ENCODE measurements around the gene C2orf76.
A peak's percentile ranks its signal among the peaks of the same experiment; 100 is the strongest.
"Not testable (repeated sequence)": the region's sequence is repeated elsewhere in the genome, so short reads cannot be mapped to it uniquely, and the experiment has no call there.

The C2orf76 gene

DNA sequence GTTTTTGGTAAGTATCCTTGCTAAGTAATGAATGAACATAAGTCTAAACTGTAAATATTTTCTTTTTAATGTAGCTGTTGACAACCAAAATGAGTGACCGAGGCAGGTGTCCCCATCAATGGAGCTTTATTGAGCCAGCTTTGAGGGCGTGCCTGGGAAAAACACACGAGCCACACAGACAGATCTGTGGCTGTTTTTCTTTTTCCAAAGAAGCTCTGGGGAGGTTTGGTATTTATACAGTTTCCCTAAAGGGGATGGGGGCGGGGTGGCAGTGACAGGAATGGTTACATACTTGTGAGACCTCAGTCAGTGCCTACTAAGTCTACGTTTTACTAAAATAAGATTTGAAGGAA, 11.3 kb upstream of the C2orf76 start:
- peaks cover 7 to 8% of the 10 kb centered on the region in 2 donors for H3K36me3 ChIP-seq (ENCODE audit: control insufficient read depth in 2 of 2, insufficient read depth in 2 of 2, low read length in 2 of 2)
- no peaks in the 10 kb centered on the region for H3K4me1 ChIP-seq (ENCODE audit: control insufficient read depth in 2 of 2, insufficient read depth in 2 of 2, low read length in 2 of 2)
- no peak overlapping the region for H3K27ac ChIP-seq (ENCODE audit: low read depth in 2 of 2, low read length in 2 of 2)
- no peak overlapping the region for H3K9ac ChIP-seq (ENCODE audit: low read depth in 1 of 2, low read length in 2 of 2)
- no peak overlapping the region for H3K4me3 ChIP-seq (ENCODE audit: low read length in 2 of 2)
- H3K27me3 ChIP-seq (ENCODE audit: control insufficient read depth in 2 of 2, insufficient read depth in 2 of 2, low read length in 2 of 2) = no peaks in the 10 kb centered on the region
- H3K9me3 ChIP-seq (ENCODE audit: control insufficient read depth in 2 of 2, low read length in 2 of 2) = no peaks in the 10 kb centered on the region

DNA sequence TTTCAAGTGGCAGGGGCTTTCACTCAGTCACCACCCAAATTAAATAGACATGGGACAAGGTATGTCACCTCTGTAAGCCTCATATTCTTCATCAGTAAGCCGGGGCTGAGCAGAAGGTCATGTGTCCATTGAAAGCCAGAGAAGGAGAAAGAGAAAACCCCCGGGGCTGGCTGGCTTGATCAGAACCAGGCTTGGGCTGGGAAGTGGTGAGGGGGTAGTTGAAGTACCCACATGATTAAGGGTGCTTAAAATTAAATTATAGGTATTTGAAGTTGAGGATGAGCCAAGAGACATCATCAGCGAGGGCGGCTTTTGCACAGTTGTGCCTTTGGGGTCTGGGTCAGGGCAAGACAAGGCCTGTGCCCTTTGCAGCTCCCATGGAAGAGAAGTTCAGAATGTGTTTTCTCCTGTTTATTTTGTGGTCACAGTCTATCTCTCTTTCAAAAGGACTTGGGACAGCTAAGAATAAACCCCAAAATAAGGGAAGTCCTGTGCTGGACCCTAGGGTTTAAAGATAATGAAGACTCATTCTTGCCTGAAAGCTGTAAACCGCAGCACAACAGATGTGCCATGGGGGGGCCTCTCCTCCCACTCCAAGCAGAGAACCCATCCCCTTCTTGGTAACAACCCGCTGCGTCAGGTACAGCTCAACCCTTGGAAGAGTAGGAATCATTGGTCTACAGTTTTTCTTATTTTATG, 10.8 kb upstream of the C2orf76 start:
- H3K27ac ChIP-seq (ENCODE audit: low read depth in 2 of 2, low read length in 2 of 2) = no peak overlapping the region
- no peaks in the 10 kb centered on the region for H3K4me1 ChIP-seq (ENCODE audit: control insufficient read depth in 2 of 2, insufficient read depth in 2 of 2, low read length in 2 of 2)
- peaks cover 12 to 13% of the 10 kb centered on the region in 2 donors for H3K36me3 ChIP-seq (ENCODE audit: control insufficient read depth in 2 of 2, insufficient read depth in 2 of 2, low read length in 2 of 2)
- peaks cover 0 to 2% of the 10 kb centered on the region in 2 donors for H3K9me3 ChIP-seq (ENCODE audit: control insufficient read depth in 2 of 2, low read length in 2 of 2)
- H3K27me3 ChIP-seq (ENCODE audit: control insufficient read depth in 2 of 2, insufficient read depth in 2 of 2, low read length in 2 of 2) = no peaks in the 10 kb centered on the region
- H3K4me3 ChIP-seq (ENCODE audit: low read length in 2 of 2) = no peak overlapping the region
- no peak overlapping the region for H3K9ac ChIP-seq (ENCODE audit: low read depth in 1 of 2, low read length in 2 of 2)

DNA sequence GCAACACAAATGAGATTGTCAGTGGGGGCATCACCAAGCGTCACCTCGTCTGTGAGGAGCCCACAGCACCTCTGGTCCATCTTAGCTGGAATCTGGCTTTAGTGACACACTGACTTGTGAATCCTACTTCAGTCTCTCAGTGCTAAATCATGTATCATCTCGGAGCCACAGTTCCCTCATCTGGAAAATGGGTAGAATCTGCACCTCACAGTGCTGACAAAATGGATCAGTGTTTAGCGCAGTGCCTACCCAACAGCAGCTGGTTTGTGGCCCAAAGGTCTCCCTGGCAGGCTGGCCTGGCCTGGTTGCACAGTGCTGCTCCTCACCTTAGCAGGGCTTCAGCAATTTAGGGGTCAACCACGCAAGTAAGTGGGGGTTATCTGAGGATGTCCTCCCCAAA, 10.2 kb upstream of the C2orf76 start:
- H3K4me3 ChIP-seq (ENCODE audit: low read length in 2 of 2) = no peak overlapping the region
- H3K4me1 ChIP-seq (ENCODE audit: control insufficient read depth in 2 of 2, insufficient read depth in 2 of 2, low read length in 2 of 2) = no peaks in the 10 kb centered on the region
- H3K36me3 ChIP-seq (ENCODE audit: control insufficient read depth in 2 of 2, insufficient read depth in 2 of 2, low read length in 2 of 2) = peaks cover 18 to 20% of the 10 kb centered on the region in 2 donors
- no peak overlapping the region for H3K27ac ChIP-seq (ENCODE audit: low read depth in 2 of 2, low read length in 2 of 2)
- no peak overlapping the region for H3K9ac ChIP-seq (ENCODE audit: low read depth in 1 of 2, low read length in 2 of 2)
- no peaks in the 10 kb centered on the region for H3K27me3 ChIP-seq (ENCODE audit: control insufficient read depth in 2 of 2, insufficient read depth in 2 of 2, low read length in 2 of 2)
- H3K9me3 ChIP-seq (ENCODE audit: control insufficient read depth in 2 of 2, low read length in 2 of 2) = peaks cover 0 to 2% of the 10 kb centered on the region in 2 donors

DNA sequence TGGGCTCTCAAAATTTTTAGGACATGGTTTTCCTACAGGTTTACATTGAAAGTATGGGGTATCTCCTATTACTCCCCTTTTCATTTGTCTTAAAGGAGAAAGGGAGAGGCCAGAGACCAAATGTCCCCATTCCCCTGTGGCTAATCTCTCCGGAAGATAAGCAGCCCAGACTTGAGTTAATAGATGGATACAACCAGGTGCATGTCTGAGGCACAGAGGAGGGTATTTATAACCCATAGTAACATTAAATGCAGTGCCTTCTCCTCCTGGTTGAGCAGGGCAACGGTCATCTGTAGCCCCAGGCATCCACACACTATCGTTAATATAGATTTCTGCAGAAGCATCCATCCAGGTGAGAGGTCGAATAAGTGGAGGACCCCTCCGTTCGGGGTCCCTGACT, 9.8 kb upstream of the C2orf76 start:
- not testable (repeated sequence) for H3K9me3 ChIP-seq (ENCODE audit: control insufficient read depth in 2 of 2, low read length in 2 of 2); H3K9ac ChIP-seq (ENCODE audit: low read depth in 1 of 2, low read length in 2 of 2); H3K27ac ChIP-seq (ENCODE audit: low read depth in 2 of 2, low read length in 2 of 2); H3K4me1 ChIP-seq (ENCODE audit: control insufficient read depth in 2 of 2, insufficient read depth in 2 of 2, low read length in 2 of 2); H3K4me3 ChIP-seq (ENCODE audit: low read length in 2 of 2); H3K27me3 ChIP-seq (ENCODE audit: control insufficient read depth in 2 of 2, insufficient read depth in 2 of 2, low read length in 2 of 2)
- H3K36me3 ChIP-seq (ENCODE audit: control insufficient read depth in 2 of 2, insufficient read depth in 2 of 2, low read length in 2 of 2) = peaks cover 22 to 24% of the 10 kb centered on the region in 2 donors

DNA sequence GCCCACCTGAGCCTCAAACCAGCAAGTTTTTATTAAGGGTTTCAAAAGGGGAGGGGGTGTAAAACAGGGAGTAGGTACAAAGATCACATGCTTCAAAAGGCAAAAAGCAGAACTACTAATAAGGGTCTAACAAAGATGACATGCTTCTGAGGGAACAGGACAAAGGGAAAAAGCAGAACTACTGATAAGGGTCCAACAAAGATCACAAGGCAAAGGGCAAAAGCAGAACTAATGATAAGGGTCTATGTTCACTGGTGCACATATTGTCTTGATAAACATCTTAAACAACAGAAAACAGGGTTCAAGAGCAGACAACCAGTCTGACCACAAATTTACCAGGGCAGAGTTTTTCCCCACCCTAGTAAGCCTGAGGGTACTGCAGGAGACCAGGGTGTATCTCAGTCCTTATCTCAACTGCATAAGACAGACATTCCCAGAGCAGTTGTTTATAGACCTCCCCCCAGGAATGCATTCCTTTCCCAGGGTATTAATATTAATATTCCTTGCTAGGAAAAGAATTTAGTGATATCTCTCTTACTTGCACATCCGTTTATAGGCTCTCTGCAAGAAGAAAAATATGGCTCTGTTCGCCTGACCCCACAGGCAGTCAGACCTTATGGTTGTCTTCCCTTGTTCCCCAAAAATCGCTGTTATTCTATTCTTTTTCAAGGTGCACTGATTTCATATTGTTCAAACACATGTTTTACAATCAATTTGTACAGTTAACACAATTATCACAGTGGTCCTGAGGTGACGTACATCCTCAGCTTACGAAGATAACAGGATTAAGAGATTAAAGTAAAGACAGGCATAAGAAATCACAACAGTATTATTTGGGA, 7.5 kb upstream of the C2orf76 start:
- H3K27me3 ChIP-seq (ENCODE audit: control insufficient read depth in 2 of 2, insufficient read depth in 2 of 2, low read length in 2 of 2); H3K4me3 ChIP-seq (ENCODE audit: low read length in 2 of 2); H3K9ac ChIP-seq (ENCODE audit: low read depth in 1 of 2, low read length in 2 of 2); H3K27ac ChIP-seq (ENCODE audit: low read depth in 2 of 2, low read length in 2 of 2); H3K9me3 ChIP-seq (ENCODE audit: control insufficient read depth in 2 of 2, low read length in 2 of 2); H3K4me1 ChIP-seq (ENCODE audit: control insufficient read depth in 2 of 2, insufficient read depth in 2 of 2, low read length in 2 of 2): not testable (repeated sequence)
- peaks cover 39 to 43% of the 10 kb centered on the region in 2 donors for H3K36me3 ChIP-seq (ENCODE audit: control insufficient read depth in 2 of 2, insufficient read depth in 2 of 2, low read length in 2 of 2)

DNA sequence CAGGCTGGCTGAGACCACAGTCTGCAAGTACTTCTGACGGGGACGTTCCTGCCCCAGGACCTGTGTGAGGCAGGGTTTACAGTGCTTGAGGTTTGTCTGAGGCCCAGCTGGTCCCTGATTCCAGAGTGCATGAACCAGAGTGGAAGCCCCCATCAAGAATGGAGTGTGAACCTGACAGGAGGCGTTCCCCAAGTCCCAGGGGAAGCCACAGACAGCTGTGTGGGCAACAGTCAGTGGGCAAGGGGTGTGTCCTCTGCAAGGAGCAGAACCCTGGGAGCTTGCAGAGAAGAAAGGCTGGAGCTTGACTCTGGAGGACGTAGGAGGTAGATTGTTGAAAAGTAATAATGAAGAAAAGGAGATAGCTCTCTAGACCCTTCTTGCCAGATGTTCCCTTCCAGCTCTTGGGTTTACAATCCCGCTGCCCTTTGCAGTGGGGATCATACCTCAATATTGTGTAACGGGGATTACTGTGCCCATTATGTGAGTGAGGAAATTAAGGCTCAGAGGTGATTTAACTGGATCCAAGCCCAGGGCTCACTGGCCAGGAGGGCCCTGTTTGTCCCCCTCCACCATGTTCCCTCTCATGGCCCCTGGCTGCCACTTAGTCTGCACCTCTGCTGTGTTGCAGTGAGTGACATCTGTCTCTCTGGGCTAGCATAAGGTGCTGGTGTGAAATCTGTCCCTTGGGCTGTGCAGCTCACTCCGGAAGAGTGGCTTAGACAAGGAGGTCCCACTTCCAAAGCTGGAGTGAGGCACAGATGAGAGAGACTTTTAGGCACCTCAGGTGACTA, 6.3 kb upstream of the C2orf76 start:
- Histone ChIP-seq H3K36me3 (ENCODE audit: control insufficient read depth in 2 of 2, insufficient read depth in 2 of 2, low read length in 2 of 2) (peaks cover 46 to 54% of the 10 kb centered on the region in 2 donors), H3K9ac (ENCODE audit: low read depth in 1 of 2, low read length in 2 of 2) (no peak overlapping the region), H3K9me3 (ENCODE audit: control insufficient read depth in 2 of 2, low read length in 2 of 2) (peaks cover 0 to 2% of the 10 kb centered on the region in 2 donors), H3K27me3 (ENCODE audit: control insufficient read depth in 2 of 2, insufficient read depth in 2 of 2, low read length in 2 of 2) (no peaks in the 10 kb centered on the region), H3K4me3 (ENCODE audit: low read length in 2 of 2) (no peak overlapping the region), H3K27ac (ENCODE audit: low read depth in 2 of 2, low read length in 2 of 2) (no peak overlapping the region), H3K4me1 (ENCODE audit: control insufficient read depth in 2 of 2, insufficient read depth in 2 of 2, low read length in 2 of 2) (peaks cover 8 to 9% of the 10 kb centered on the region in 2 donors)

DNA sequence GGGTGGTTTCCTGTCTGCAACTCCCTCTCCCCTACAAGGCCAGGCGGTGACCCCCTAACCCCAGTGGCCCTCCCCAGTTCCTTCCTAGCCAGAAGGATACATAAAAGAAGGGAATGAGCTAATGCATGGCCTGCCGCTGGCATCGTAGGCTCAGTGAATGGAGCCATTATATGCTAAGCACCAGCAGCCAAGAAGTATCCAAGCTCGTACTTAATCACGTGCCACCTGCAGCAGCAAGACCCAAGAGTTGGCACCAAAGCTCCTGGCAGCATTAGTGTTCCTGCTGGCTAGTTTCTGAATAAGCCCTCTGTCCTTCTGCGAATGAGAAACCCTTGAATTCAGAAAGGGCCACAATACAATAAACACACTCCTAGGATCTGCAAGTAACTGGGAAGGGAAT, 4.5 kb upstream of the C2orf76 start:
- Histone ChIP-seq H3K9ac (ENCODE audit: low read depth in 1 of 2, low read length in 2 of 2) (no peak overlapping the region), H3K27me3 (ENCODE audit: control insufficient read depth in 2 of 2, insufficient read depth in 2 of 2, low read length in 2 of 2) (no peaks in the 10 kb centered on the region), H3K36me3 (ENCODE audit: control insufficient read depth in 2 of 2, insufficient read depth in 2 of 2, low read length in 2 of 2) (peaks cover 46 to 54% of the 10 kb centered on the region in 2 donors), H3K27ac (ENCODE audit: low read depth in 2 of 2, low read length in 2 of 2) (no peak overlapping the region), H3K9me3 (ENCODE audit: control insufficient read depth in 2 of 2, low read length in 2 of 2) (peaks cover 0 to 2% of the 10 kb centered on the region in 2 donors), H3K4me1 (ENCODE audit: control insufficient read depth in 2 of 2, insufficient read depth in 2 of 2, low read length in 2 of 2) (peaks cover 12 to 13% of the 10 kb centered on the region in 2 donors), H3K4me3 (ENCODE audit: low read length in 2 of 2) (no peak overlapping the region)

DNA sequence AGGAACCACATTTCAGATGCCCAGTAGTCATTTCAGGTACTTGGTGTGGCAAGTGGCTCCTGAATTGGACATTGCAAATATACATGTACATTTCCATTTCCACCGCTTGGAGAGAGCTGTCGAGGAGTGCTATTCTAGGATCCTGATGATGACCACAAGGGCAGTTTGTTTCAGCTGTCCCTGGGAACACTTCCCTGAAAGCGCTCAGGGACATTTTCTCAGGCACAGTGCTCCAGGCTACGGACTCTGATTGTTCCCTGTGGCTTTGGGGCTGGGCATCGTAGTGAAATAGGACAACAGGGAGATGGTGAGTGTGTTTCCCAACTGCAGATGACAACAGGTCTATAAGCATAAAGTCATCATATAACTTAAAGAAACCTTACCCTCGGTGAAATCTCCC, 3.2 kb upstream of the C2orf76 start:
- Histone ChIP-seq H3K9ac (ENCODE audit: low read depth in 1 of 2, low read length in 2 of 2) (no peak overlapping the region), H3K4me3 (ENCODE audit: low read length in 2 of 2) (no peak overlapping the region), H3K9me3 (ENCODE audit: control insufficient read depth in 2 of 2, low read length in 2 of 2) (peaks cover 0 to 2% of the 10 kb centered on the region in 2 donors), H3K27ac (ENCODE audit: low read depth in 2 of 2, low read length in 2 of 2) (no peak overlapping the region), H3K36me3 (ENCODE audit: control insufficient read depth in 2 of 2, insufficient read depth in 2 of 2, low read length in 2 of 2) (peaks cover 46 to 54% of the 10 kb centered on the region in 2 donors), H3K27me3 (ENCODE audit: control insufficient read depth in 2 of 2, insufficient read depth in 2 of 2, low read length in 2 of 2) (no peaks in the 10 kb centered on the region), H3K4me1 (ENCODE audit: control insufficient read depth in 2 of 2, insufficient read depth in 2 of 2, low read length in 2 of 2) (peaks cover 20 to 24% of the 10 kb centered on the region in 2 donors)

DNA sequence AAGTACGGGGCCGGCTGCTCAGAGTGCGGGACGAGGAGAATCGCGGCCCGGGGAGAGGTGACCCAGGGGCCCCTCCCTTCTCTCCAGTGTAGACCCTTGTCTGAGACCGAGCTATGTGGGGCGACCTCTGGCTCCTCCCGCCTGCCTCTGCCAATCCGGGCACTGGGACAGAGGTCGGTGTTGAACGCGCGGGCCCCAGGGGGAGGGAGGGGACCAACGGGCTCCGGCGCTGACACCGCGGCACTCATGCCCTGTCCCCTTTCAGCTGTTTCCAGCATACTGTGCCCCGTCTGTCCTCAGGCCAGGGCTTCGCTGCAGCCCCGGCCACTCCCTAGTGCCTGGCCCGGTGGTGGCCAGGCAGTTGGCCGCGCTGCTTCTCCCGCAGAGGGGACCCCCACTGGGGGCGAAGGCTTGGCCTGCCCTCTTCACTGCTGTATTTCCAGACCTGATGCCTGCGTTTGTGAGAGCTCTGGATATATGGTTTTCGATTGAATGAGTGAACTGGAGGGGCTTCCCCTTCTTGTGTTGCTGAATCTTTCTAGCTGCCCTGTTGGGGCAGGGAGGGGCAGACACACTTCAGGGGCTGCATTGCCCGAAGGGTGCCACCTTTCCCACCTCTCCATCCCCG, 952 bp upstream of the C2orf76 start:
- Histone ChIP-seq H3K4me1 (ENCODE audit: control insufficient read depth in 2 of 2, insufficient read depth in 2 of 2, low read length in 2 of 2) (peaks cover 20 to 30% of the 10 kb centered on the region in 2 donors), H3K27me3 (ENCODE audit: control insufficient read depth in 2 of 2, insufficient read depth in 2 of 2, low read length in 2 of 2) (no peaks in the 10 kb centered on the region), H3K9ac (ENCODE audit: low read depth in 1 of 2, low read length in 2 of 2) (peak overlapping the region; percentile 89 to 90), H3K27ac (ENCODE audit: low read depth in 2 of 2, low read length in 2 of 2) (peak overlapping the region; percentile 74 to 93), H3K9me3 (ENCODE audit: control insufficient read depth in 2 of 2, low read length in 2 of 2) (peaks cover 0 to 2% of the 10 kb centered on the region in 2 donors), H3K4me3 (ENCODE audit: low read length in 2 of 2) (peak overlapping the region; percentile 93 to 99), H3K36me3 (ENCODE audit: control insufficient read depth in 2 of 2, insufficient read depth in 2 of 2, low read length in 2 of 2) (peaks cover 36 to 42% of the 10 kb centered on the region in 2 donors)

Measured in mucosa of rectum (tissue), 2 donors.